HG02970 (cell line): ENCODE data around the gene RERG.
"Not testable (repeated sequence)": the region's sequence is repeated elsewhere in the genome, so short reads cannot be mapped to it uniquely, and the experiment has no call there.

Source experiments
- ATAC-seq: cut with Tn5 transposase; IDR thresholded peaks from one replicate; pipeline ENCODE4 v1.9.1; 2021; ENCODE audit warnings: mild to moderate bottlenecking, moderate library complexity, moderate number of reproducible peaks; ENCODE audit not compliant: unreplicated experiment, low FRiP score

Gene RERG, protein sequence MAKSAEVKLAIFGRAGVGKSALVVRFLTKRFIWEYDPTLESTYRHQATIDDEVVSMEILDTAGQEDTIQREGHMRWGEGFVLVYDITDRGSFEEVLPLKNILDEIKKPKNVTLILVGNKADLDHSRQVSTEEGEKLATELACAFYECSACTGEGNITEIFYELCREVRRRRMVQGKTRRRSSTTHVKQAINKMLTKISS

DNA sequence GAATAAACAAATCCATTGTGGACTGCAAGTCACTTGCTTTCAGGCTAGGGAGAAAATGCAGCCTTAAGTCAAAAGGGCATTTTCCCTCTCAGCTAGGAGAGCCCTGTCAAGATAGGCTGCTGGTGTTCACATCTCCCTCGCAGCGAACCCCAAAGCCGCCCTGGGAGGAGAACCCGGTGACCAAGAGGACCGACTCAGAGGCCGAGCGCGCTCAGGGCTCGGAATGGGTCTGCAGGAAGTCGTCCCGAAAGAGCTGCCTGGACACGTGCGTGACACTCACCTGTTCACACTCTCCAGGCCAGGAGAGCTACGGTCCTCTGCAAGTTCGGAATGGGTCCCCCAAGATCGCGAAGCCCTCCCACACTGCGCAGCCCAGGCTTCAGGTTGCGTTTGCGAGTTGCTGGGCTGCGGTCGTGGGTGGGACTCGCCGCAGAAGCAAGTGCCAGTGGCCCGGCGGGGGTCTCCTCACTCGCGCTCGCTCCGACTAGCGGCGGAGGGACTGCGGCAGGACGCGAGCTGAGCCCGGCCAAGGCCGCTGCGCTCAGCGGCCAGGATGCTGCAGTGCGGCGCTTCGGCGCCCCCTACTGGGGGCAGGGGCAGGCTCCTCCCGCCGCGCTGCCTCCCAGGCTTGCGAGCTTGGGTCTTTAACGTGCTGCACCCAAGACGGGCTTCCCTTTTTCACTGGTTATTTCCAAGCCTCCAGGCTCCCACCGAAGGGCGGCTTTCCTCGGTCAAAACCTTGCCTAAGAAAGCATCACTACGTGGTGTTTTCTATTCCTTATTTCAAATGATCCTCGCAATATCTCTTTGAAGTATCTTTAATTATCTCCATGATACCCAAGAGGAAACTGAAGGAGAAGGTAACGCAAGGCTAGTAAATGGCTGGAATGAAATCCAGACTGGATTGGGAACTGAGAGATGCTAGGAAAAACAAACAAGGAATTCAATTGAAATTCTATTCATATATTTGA, at the start of gene RERG:
RERG (minus strand) TSS at position 503 of the 971 bp plus-strand sequence. CDS start 3,928 bp downstream, outside the sequence.
- ATAC-seq: peak; percentile 95

DNA sequence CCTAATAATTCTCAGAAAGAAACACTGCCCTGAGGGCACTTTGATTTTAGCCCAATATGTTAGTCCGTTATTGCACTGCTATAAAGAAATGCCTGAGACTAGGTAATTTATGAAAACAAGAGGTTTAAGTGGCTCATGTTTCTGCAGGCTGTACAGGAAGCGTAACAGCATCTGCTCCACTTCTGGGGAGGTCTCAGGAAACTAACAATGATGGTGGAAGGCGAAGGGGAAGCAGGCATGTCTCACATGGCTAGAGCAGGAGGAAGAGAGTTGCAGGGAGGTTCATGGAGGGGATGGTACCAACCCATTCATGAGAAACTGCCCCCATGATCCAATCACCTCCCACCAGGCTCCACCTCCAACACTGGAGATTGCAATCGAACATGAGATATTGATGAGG, 49.4 kb upstream of the RERG start:
- no peak for ATAC-seq

DNA sequence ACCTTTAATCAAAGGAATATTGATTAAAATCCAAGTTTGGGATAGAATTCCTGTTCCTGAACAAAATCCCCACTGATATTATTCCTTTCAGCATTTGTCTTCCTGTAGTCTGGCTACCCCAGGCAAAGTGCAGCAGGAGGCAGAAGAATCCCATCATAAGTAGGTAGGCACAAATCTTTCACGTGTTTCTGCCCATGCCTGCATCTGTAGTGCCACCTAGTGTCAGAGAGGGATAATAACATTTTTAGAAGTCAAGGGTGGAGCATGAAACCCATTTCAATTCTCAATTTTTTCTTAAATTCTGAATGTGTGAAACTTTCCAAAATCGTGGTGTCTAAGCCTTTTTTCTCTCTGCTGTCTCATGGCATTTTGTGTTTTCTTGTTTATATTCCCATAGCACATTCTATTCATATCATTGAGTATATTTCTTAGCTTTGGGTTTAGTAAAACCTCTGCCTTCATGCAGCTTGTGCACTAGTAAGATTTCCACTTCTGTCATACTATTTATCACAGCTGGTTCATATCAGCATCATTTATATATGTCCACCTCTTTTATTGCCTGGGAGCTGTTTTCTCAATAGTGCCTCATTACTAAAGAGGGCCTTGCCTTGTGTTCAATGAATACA, 47.8 kb upstream of the RERG start:
- ATAC-seq: peak; percentile 71

DNA sequence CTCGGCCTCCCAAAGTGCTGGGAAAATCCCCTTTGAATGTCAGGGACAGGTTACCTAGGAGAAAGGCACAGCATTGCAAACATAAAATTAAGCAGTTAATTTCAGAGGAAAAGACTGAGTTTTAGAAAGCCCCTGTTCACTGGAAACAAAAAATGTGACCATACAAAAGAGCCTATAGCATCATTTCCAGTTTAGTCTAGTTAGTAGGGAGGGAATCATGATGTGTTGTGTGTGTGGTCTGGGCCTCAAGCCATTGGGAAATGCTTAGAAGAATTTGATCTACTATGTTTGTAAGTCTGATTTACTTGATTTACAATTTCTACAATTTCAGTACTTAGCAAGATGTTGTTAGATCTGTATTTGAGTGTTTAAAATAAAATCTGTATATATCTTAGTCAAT, 47.1 kb upstream of the RERG start:
- ATAC-seq: no peak

DNA sequence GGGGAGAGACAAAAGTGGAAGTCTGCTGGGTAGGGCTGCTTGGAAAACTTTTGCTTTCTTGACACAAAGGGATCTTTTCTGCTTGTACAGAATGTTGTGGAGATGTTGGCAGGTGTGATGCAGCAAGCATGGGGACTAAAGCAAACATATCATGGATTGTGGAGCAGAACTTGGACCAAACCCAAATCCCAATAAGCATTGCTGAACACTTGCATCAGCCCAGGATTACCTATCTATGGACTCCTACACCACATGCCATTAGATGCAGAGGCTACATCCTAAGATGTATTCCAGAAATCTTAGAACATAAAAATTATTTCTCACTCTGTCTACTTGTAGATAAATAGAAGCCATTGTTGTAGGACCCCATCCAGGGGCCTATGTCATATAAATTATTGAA, 44.7 kb upstream of the RERG start:
- ATAC-seq: no peak

DNA sequence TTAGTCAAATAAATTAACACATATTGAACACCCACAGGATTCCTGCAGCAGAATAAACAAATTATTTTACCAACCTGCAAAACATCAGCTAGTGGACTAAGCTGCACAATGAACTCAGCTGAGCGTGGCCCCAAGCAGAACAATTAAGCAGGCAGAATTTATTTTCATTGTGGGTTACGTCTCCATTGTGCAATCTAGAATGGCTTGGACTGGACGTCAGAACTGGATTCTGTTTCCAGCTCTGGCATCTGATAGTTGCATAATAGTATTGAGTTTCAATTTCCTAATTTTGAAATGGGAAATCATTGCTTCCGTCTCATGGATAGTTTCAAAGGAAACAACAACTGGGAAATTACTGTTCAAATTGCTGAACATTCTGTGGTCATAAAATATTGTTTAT, 35.5 kb upstream of the RERG start:
- no peak for ATAC-seq

DNA sequence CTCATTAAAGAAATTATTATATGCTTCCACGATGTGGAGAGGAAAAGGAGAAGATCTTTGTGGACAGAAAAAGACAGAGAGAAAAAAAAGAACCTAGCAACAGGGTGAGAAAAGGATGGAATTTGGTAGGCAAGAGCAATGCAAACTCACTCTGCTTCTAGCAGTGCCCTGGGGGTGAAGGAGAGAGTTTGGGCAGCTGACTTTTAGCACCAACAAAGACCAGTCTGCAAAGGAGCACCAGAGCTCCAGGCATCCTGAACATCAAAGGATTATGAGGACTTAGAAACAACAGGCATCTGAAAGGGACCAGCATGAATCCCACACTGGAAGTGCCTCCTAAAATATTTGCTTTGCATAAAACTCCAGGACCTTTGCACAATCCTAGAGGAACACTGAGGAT, 32.8 kb upstream of the RERG start:
- ATAC-seq: no peak

DNA sequence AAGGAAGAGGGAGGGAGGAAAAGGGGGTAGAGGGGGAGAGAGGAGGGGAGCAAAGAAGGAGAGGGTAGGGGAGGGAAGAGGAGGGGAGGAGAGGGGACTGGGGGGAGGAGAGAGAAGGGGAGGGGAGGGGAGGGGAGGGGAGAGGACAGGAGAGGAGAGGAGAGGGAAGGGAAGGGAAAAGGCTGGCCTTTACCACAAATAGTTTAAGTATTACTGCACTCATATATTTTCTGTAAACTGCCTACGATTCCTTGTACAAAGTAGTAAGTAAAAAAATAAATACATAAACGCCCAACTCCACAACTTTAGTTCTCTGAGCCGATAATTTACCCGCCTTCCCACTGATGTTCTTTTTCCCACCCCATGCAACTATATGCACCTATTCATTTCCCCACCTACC, 23.7 kb upstream of the RERG start:
- ATAC-seq: no peak

DNA sequence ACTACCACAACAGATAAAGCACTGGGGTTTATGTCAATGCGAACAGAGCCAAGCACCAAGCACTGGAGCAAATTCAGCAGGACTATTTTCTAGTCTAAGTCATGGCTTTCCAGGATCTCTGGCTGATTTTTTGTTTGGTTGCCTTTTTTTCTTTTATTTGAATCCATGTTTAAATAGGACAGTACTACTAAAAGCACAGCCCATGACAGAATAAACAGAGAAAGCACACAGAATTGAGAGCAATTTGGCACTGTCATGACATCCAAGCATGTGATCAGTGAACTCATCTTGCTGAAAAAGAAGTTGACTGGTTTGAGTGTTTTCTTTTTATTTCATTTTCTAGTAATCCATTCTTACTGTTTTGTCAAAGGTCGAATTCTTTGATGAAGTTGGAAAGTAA, 23.1 kb upstream of the RERG start:
- ATAC-seq: no peak

DNA sequence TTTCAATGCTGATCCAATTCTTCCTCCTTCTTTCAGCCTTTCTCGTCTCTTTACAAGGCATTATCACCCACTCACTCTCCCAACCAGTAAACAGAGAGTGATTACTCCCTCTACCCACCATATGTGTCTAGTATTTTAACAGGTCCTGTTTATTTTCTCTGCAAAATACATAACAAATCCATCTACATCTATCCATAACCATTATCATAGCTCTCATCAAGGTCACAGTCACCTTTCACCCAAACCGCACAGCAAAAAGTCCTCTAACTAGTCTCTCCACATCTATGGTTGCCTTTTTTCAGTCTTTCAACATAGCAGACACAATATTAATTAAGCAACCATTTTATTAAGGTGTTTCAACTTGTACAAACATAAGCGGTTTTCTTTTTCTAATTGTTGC, 21.9 kb upstream of the RERG start:
- ATAC-seq: no peak

DNA sequence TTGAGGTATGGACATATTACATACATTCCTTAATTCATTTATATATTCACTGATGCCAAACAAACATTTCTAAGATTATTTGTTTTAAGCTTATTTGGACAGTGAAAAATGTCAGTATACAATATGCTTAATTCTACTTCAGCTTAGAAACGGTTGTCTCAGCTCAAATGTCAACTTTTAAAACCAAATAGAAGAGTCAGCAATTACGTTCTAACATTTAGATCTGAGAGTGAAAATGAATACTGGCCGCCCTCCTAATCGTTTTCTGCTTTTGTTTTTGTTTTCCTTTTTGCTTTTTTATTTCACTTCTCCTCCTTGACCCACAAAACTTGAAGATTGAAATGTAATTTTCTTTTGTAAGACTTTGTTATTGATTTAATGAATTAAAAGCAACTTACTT, 19.7 kb upstream of the RERG start:
- ATAC-seq: no peak

DNA sequence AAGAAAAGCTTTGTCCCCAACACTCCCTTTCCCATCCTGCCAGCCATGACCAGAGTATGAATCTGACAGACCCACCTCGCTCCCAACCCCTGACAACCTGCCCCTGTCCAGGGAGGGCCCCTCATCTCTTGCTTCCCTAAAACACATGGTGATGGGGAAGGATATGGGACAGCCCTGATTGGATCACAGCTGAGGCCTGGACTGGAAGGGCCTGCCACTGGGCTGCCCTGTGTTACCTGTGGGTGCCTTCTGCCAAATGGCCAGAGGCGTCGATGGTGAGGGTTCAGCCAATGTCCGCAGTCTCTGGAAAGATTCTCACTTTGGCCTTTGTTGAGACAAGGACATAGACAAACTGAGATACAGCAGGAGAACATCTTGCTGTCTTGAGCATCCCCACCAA, 13.3 kb upstream of the RERG start:
- no peak for ATAC-seq

DNA sequence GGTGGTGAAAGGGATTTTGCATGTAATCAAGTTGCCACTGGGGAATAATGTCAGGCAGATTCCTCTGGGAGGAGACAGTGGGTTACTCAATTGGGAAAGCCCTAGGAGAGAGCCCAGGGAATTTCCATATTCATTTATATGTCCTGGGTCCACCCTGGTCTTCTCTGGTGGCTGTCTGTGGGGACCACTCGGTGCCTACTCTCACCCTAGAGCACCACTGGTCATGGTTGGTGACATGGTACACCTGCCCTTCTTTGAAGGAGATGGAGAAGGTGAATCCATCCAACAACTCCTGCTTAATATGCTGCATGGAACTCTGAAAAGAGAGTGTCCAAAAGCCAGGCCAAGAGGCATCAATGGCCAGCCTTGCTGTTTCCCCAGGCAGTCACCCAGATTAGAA, 12.8 kb upstream of the RERG start:
- ATAC-seq: no peak

DNA sequence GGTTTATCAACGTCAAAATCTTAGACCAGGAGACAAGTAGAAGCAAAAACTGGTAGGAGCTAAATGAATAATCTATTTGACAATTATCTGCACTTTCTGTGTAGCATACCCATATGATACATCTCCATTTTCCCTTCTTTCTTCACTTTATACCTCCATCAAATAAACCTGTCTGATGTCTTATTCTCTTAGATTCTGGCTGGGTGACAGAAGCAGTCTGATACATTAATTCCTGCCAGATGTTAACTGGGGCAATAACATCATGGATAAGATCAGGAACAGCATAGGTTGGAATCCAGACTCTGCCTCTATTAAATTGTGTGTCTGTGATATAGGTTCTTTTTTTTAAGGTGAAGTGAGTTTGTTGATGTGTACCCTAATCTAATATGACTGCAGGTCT, 11.7 kb upstream of the RERG start:
- no peak for ATAC-seq

DNA sequence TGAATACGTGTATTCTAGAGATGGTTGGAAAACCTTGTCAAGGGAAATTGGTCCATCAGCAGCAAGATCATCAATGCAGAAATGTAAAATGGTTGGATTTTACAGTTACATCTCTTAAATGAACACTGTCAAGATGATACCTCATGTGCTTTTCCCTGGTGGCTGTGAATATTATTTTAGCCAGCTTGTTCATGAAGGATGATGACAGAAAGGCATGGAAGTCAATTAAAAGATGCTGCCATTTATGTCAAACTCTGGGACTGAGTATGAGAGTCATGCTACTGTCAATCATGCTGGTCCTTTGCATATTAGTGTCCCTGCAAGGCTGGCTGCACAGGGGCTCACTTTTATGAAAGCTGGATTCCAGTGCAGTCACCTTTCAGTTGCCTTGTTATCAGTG, 10.3 kb upstream of the RERG start:
- no peak for ATAC-seq

DNA sequence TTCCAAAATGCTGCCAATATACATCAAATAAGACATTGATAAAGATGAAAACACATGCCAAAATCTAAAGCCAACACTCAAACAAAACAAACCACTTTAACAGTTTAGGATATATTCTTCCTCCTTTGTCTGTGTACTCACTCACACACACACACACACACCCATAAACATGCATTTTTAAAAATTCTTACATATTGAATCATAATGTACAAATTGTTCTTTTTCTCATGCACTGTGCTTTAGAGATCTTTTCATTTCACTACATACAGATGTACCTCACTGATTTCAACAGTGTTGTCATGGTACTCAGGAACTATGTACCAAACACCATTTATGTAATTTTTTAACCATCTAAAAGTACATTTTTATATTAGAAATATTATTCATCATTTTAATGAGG, 9.5 kb upstream of the RERG start:
- ATAC-seq: no peak

DNA sequence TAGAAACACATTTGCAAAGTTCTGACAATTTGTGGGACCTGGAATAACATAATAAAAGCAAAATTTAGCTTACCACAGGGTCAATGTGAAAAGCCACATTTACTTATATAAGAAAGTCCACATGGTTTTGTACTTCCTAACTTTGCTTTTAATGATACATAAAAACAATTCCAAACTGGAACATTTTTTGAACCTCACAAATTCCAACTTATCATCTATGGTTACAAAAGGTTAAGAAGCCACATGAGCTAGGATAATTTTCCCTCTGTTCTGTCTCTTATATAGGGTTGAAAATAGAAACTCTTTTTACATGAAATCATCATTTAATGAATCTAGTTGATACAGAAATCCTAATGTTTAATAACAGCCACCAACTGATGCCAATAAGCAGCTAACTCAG, 8.9 kb upstream of the RERG start:
- no peak for ATAC-seq

DNA sequence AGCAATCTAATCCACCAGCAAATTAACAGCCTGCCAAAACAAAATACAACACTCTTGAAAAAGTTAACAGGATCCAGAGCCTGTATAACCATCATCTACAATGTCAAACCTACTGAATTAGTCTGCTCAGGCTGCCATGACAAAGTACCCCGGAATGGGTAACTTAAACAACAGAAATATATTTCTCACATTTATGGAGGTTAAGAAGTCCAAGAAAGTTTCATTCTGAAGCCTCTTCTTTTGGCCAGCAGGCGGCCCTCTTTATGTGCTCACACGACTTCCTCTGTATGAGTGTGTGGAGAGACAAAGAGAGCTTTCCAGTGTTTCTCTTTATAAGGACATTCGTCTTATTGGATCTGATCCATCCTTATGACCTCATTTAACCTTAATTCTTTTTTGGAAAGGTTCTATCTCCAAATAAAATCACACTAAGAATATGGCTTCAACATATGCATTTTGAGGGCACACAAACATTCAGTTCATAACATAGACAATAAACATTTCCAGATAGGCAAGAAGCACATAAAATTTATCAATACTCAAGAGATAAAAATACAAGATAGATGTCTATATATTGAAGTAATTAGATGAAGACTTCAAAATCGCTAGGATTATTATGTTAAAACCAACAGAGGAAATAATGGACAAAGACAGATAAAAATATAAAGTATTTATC, 5.9 kb upstream of the RERG start:
- peak; percentile 58 for ATAC-seq

DNA sequence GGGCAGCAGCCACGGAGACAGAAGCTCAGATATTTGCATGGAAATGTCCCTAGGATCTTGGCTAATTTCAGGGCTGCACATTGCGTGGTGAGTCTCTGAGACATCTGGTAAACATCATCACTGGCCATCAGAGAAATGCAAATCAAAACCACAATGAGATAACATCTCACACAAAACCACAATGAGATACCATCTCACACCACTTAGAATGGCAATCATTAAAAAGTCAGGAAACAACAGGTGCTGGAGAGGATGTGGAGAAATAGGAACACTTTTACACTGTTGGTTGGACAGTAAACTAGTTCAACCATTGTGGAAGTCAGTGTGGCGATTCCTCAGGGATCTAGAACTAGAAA, 4.6 kb upstream of the RERG start:
- ATAC-seq: not testable (repeated sequence)

DNA sequence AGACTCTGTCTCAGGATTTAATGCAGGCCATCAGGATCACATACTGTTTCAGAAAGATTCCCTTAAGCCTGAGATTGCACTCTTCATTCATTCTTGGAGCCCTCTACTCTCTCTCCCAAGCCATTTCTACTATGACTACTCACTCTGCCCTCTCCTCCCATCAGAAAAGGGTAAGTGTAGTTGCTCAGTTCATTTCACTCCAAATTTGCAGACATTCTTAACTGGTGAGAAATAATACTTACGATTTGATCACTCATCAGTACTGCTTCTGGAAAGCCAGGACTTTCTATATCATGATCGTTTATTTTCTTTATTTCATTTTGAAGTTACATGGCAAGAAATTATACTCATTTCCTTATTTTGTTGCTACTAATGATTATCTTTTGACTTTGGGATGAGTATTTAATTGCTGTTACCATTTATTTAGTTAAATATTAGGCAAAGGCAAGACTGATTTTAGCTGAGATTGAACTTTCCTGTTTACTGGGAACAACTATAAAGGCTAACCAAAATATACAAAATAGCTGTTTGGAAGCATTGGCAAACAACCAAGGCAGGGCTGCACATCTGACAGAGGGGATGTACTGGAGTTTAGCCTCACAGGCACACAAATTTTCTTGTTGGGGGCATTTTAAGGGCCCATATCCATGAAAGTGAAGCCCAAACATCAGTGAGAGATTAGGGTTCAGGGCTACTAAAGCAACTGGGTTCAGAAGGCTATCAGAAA, 4.1 kb upstream of the RERG start:
- ATAC-seq: no peak
